Lung (tissue), 16 donors: ENCODE results near the gene HEMK1. TPM values are rescaled to one million over a fixed set of nuclear protein-coding genes. Genes with fewer than 3 reads are reported as not detected.
A peak's percentile ranks its signal among the peaks of the same experiment; 100 is the strongest.

Experiments
- ATAC-seq: fragments of 200-7000 bp; cut with Tn5 transposase; one replicate; pipeline ENCODE4 v1.9.1; 2020; ENCODE audit warnings: moderate number of reproducible peaks; ENCODE audit not compliant: insufficient read depth, low FRiP score
- DNase-seq, 3 donors: peaks; one replicate each; pipeline ENCODE4 v3.0.0-alpha.2; 2013 to 2017
- H3K27ac ChIP-seq, 2 donors: one replicate each; pipeline ENCODE4 v1.5.1; 2013; ENCODE audit warnings: mild to moderate bottlenecking in 2 of 2, moderate library complexity in 2 of 2, control low read depth in 1 of 2, inconsistent platforms in 1 of 2, low read depth in 1 of 2, low read length in 1 of 2
- H3K27me3 ChIP-seq, 3 donors: one replicate each; pipeline ENCODE4 v1.5.1; 2013; ENCODE audit warnings: low read length in 2 of 3; ENCODE audit not compliant: control insufficient read depth in 3 of 3, insufficient read depth in 3 of 3
- H3K36me3 ChIP-seq, 4 donors: one replicate each; pipeline ENCODE4 v1.5.1; 2013; ENCODE audit warnings: low read length in 4 of 4, mild to moderate bottlenecking in 1 of 4, moderate library complexity in 1 of 4; ENCODE audit not compliant: control insufficient read depth in 4 of 4, insufficient read depth in 4 of 4
- H3K4me1 ChIP-seq, 5 donors: one replicate each; pipeline ENCODE4 v1.5.1; 2013; ENCODE audit warnings: low read length in 5 of 5, mild to moderate bottlenecking in 2 of 5, moderate library complexity in 1 of 5; ENCODE audit not compliant: control insufficient read depth in 5 of 5, insufficient read depth in 5 of 5
- H3K4me3 ChIP-seq: one replicate; pipeline ENCODE4 v1.5.1; 2013; ENCODE audit warnings: mild to moderate bottlenecking, control low read depth, moderate library complexity
- H3K9ac ChIP-seq, 2 donors: one replicate each; pipeline ENCODE4 v1.5.1; 2013; ENCODE audit warnings: low read length in 2 of 2, control low read depth in 1 of 2; ENCODE audit not compliant: insufficient read depth in 1 of 2
- H3K9me3 ChIP-seq, 4 donors: one replicate each; pipeline ENCODE4 v1.5.1; 2013; ENCODE audit warnings: low read length in 3 of 4, mild to moderate bottlenecking in 1 of 4, moderate library complexity in 1 of 4; ENCODE audit not compliant: control insufficient read depth in 4 of 4, insufficient read depth in 3 of 4
- WGBS, 2 donors: extraction: QIAGEN DNeasy Blood & Tissue Kit; methylation state at CpG; one replicate each; pipeline ENCODE4 v1.1.7; 2013; 5-methylcytosine and 5-hydroxymethylcytosine counted together
- long read RNA-seq, 5 donors: transcript quantifications; one replicate each; lab custom pipeline, GENCODE V29; 2026
- polyA plus RNA-seq, 2 donors: library from polyadenylated mRNA; stranded (reverse); fragments of 200-250 nt; gene quantifications; one replicate each; pipeline ENCODE4 v1.2.1, GENCODE V29; 2013
- total RNA-seq, 2 donors: library from RNA; depleted of rRNA in 1 of 2; stranded (reverse); fragments of >200 nt in 1 of 2; gene quantifications; one replicate each; pipeline ENCODE4 v1.2.1, GENCODE V29; 2014 to 2021
- TF ChIP-seq, protein P1 (sequence below): IDR thresholded peaks from 2 replicates; pipeline ENCODE4 v1.5.1; 2012; ENCODE audit warnings: mild to moderate bottlenecking; ENCODE audit errors: control extremely low read depth, extremely low read depth
- donor health status: control.
- donor health status: control.
- donor health status: Bipolar disorder and iron deficiency.
- donor health status: healthy.
- donor health status: DM: yes; HTN: yes; CAD: no.

HEMK1 gene, protein sequence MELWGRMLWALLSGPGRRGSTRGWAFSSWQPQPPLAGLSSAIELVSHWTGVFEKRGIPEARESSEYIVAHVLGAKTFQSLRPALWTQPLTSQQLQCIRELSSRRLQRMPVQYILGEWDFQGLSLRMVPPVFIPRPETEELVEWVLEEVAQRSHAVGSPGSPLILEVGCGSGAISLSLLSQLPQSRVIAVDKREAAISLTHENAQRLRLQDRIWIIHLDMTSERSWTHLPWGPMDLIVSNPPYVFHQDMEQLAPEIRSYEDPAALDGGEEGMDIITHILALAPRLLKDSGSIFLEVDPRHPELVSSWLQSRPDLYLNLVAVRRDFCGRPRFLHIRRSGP
- total RNA-seq (10 to 100 TPM; 17.3 to 28.0 TPM), polyA plus RNA-seq (10 to 100 TPM; 16.0 to 20.1 TPM)
- long read RNA-seq, donor 1, full-length matches to known transcripts = 3 of 3 reads
- long read RNA-seq, donor 1, partial matches to known transcripts = 0 of 3 reads
- long read RNA-seq, donor 1, other reads (novel, unspliced or antisense) = 0 of 3 reads
- long read RNA-seq, donor 2 = 0 reads
- long read RNA-seq, donor 3, partial matches to known transcripts = 0 of 1 reads
- long read RNA-seq, donor 3, other reads (novel, unspliced or antisense) = 0 of 1 reads
- long read RNA-seq, donor 4 = 0 reads
- long read RNA-seq, donor 5, full-length matches to known transcripts = 4 of 10 reads
- long read RNA-seq, donor 5, partial matches to known transcripts = 6 of 10 reads
- long read RNA-seq, donor 5, other reads (novel, unspliced or antisense) = 0 of 10 reads

DNA sequence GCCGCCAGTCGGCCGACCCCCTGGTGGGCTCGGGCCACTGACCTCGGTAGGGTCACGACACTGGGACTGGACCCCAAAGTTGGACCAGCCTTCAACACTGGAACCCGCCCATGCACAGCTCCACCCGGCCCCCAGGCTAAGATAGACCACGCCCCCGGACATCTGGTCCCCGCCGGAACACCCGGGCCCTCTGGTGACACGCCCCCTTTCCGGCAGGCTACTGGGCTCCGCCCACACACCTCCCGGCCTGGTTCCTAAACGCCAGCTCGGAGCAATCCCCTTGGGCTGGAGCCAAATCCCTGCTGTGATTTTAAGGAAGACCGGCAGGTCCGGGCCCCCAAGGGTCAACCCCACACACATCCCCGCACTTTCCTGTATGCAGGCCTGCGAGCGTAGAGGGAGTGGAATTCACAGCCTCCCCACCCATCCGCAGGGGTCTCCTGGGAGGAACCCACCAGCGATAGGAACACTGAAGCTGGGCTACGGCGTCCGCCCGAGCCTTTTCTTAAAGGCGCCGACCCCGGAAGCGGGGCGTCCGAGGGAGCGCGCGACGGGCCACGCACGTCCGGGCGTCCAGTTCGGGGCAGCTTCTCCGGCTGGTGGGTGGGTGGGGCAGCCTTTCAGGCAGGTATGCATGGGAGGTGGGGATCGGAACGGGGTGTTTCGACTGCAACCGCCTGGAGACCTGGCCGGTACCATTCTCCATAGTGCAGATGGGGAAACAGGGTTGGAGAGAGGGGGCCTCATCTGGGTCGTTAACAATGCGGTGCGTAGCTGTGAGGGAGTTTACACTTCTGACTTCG, at the start of gene HEMK1:
TSS of gene HEMK1 (plus strand) at position 576 of the 803 bp plus-strand sequence. CDS start 1,583 bp downstream, outside the sequence.
- Histone ChIP-seq H3K27me3 (no peaks in the 10 kb centered on the region), H3K4me3 (peak within 1 kb of the TSS; percentile 80), H3K4me1 (peaks cover 0 to 26% (median 13%) of the 10 kb centered on the region in 5 donors), H3K27ac (peak within 1 kb of the TSS; percentile 87 to 95), H3K9ac (peak within 1 kb of the TSS; percentile 83 to 92), H3K9me3 (no peaks in the 10 kb centered on the region), H3K36me3 (peaks cover 0 to 7% (median 4%) of the 10 kb centered on the region in 4 donors)
- peak; percentile 91 for ATAC-seq
- 0% methylated on average over 52 to 55 of the region's 55 CpGs for WGBS, 2 donors
- DNase-seq = peak; percentile 98
- TF ChIP-seq, protein P1, sequence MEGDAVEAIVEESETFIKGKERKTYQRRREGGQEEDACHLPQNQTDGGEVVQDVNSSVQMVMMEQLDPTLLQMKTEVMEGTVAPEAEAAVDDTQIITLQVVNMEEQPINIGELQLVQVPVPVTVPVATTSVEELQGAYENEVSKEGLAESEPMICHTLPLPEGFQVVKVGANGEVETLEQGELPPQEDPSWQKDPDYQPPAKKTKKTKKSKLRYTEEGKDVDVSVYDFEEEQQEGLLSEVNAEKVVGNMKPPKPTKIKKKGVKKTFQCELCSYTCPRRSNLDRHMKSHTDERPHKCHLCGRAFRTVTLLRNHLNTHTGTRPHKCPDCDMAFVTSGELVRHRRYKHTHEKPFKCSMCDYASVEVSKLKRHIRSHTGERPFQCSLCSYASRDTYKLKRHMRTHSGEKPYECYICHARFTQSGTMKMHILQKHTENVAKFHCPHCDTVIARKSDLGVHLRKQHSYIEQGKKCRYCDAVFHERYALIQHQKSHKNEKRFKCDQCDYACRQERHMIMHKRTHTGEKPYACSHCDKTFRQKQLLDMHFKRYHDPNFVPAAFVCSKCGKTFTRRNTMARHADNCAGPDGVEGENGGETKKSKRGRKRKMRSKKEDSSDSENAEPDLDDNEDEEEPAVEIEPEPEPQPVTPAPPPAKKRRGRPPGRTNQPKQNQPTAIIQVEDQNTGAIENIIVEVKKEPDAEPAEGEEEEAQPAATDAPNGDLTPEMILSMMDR = no peak

DNA sequence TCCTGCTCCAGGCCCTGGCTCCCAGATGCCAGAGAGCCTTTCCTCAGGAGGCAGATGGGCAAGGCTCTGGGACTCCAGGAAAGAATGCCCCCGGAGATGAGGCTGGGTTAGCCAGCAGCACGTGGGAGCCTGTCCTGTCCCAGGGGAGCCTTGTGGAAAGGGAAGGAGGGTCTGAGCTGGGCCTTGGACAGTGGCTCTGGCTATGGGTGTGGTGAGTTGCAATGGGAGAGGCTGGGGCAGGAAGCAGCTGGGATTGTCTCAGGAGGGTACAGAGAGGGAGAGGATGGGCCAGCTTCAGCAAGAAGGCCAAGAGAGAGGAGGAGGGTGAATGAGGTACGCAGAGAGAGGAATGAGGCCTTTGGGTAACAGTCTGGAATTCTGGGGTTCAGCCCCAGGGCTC, 48.5 kb upstream of the HEMK1 start:
- Histone ChIP-seq H3K9me3 (no peaks in the 10 kb centered on the region), H3K27ac (no peak overlapping the region), H3K27me3 (no peaks in the 10 kb centered on the region), H3K9ac (no peak overlapping the region), H3K36me3 (no peaks in the 10 kb centered on the region), H3K4me1 (peaks cover 0 to 24% (median 8%) of the 10 kb centered on the region in 5 donors), H3K4me3 (no peak overlapping the region)
- ATAC-seq (no peak), DNase-seq (no peak)
- TF ChIP-seq, protein P1 = no peak
- 64 to 78% methylated on average over 3 of the region's 3 CpGs for WGBS, 2 donors

DNA sequence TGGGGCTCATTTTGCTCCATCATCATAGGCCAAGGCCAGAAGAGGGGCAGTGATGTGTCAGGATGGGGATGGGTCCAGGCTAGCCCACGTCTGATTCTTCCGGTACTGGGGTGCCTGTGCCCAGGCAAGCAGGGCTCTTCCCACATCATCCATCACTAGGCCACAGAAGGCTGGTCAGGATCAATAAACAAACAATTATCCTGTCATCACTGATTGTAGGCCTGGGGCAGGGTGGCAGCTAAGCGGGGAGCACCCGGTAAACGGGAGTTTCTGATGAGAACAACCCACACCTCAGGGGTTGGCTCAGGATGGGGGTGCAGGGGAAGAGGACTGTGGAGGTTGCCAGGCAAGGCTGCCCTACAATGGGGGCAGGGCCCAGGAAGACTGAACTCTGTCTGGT, 47.8 kb upstream of the HEMK1 start:
- Histone ChIP-seq H3K9me3 (no peaks in the 10 kb centered on the region), H3K9ac (no peak overlapping the region), H3K4me3 (no peak overlapping the region), H3K27me3 (no peaks in the 10 kb centered on the region), H3K4me1 (peaks cover 0 to 17% (median 5%) of the 10 kb centered on the region in 5 donors), H3K36me3 (no peaks in the 10 kb centered on the region), H3K27ac (no peak overlapping the region)
- TF ChIP-seq, protein P1 = no peak
- ATAC-seq (no peak), DNase-seq (no peak)
- 87 to 95% methylated on average over 5 of the region's 5 CpGs for WGBS, 2 donors
